Testis (tissue), 2 donors: ENCODE results near the gene PRKCZ.
"Not testable (repeated sequence)": the region's sequence is repeated elsewhere in the genome, so short reads cannot be mapped to it uniquely, and the experiment has no call there.

Experiments
- POLR2A ChIP-seq: fragments of 450-650 bp; IDR thresholded peaks from one replicate; pipeline ENCODE4 v1.6.1; 2017; ENCODE audit warnings: antibody characterized with exemption, mild to moderate bottlenecking, moderate library complexity
- TF ChIP-seq, protein P1 (sequence below), 3 experiments: fragments of 450-650 bp in 2 of 3; fragments of 200-600 bp in 1 of 3; sonication (generic) in 1 of 3; IDR thresholded peaks; one replicate each; pipeline ENCODE4 v1.5.1; 2016 to 2019; ENCODE audit warnings: antibody characterized with exemption in 3 of 3, mild to moderate bottlenecking in 2 of 3, moderate library complexity in 1 of 3

DNA sequence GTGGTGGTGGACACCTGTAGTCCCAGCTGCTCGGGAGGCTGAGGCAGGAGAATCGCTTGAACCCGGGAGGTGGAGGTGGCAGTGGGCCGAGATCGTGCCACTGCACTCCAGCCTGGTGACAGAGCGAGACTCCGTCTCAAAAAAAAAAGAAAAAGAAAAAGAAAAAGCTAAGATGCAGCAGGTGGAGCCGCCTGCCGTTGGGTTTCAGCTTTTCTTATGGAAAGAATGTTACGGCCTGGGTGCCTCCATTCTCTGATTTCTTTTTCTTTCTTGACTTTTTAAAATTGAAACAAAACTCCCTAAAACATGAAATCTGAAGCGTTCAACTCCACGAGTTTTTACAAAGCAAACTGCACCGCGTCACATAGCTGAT lies 64.4 kb downstream of the PRKCZ start:
- TF ChIP-seq, protein P1, sequence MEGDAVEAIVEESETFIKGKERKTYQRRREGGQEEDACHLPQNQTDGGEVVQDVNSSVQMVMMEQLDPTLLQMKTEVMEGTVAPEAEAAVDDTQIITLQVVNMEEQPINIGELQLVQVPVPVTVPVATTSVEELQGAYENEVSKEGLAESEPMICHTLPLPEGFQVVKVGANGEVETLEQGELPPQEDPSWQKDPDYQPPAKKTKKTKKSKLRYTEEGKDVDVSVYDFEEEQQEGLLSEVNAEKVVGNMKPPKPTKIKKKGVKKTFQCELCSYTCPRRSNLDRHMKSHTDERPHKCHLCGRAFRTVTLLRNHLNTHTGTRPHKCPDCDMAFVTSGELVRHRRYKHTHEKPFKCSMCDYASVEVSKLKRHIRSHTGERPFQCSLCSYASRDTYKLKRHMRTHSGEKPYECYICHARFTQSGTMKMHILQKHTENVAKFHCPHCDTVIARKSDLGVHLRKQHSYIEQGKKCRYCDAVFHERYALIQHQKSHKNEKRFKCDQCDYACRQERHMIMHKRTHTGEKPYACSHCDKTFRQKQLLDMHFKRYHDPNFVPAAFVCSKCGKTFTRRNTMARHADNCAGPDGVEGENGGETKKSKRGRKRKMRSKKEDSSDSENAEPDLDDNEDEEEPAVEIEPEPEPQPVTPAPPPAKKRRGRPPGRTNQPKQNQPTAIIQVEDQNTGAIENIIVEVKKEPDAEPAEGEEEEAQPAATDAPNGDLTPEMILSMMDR (IDR thresholded peaks at IDR 0.05): not testable (repeated sequence)
- TF ChIP-seq POLR2A: not testable (repeated sequence)
